NOMO-1 treated with dmso at 0.1 percent for 144 hours (cell line): Measurements from ENCODE around the gene CDK16.

Experiments used
- DNase-seq: peaks from one replicate; lab custom pipeline; 2025; ENCODE audit not compliant: unreplicated experiment; lab: John Stamatoyannopoulos, UW

CDK16 gene

GRCh38 chrX:47226531-47227333 is 8.3 kb downstream of the CDK16 start:
- no peak for DNase-seq

- DNase-seq = no peak
These were observed 8.8 kb downstream of the CDK16 start for GRCh38 chrX:47227334-47227583.

DNA sequence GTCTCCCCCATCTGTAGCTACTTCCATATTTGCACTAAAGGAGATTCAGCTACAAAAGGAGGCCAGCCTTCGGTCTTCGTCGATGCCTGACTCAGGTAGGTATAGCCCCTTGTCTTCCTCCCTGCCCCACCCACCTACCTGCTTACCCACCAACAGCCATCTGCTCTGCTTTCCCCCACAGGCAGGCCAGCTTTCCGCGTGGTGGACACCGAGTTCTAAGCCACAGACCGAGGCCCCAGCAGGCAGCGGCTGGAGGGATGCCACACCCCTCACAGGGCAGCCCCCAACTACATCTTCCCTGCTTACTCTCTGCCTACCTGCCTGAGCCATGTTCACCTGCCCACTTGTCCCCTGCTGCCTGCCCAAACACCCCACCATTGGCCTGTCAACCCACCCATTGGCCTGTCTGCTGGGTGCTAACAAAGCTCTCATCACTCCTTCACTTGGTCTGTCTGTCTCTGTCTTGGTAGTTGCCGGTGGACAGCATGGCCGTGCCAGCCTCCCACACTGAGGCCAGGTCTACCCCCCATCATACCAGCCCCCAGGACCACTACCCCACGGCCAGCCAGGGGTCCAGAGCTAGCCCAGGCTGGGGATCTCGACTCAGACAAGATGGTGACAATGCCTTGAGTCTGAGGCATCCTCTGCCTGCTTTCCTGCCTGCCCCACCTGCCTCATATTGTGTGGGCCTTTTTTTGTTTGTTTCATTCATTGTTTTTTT is 10.2 kb downstream of the CDK16 start:
- DNase-seq = no peak

GRCh38 chrX:47229427-47229826 is 10.9 kb downstream of the CDK16 start:
- DNase-seq = no peak

GRCh38 chrX:47230136-47230868 is 11.8 kb downstream of the CDK16 start:
- no peak for DNase-seq

GRCh38 chrX:47231167-47231566 is 12.7 kb downstream of the CDK16 start:
- no peak for DNase-seq

GRCh38 chrX:47232197-47232802 is 13.8 kb downstream of the CDK16 start:
- no peak for DNase-seq

- no peak for DNase-seq
These were observed 14.4 kb downstream of the CDK16 start, which contains the start of gene USP11 for GRCh38 chrX:47232803-47233332. USP11 (plus strand) TSS chrX:47233009; CDS start chrX:47233044, 35 bp downstream.

GRCh38 chrX:47233333-47234113 is 15.0 kb downstream of the CDK16 start:
- DNase-seq = peak; percentile 96

DNA sequence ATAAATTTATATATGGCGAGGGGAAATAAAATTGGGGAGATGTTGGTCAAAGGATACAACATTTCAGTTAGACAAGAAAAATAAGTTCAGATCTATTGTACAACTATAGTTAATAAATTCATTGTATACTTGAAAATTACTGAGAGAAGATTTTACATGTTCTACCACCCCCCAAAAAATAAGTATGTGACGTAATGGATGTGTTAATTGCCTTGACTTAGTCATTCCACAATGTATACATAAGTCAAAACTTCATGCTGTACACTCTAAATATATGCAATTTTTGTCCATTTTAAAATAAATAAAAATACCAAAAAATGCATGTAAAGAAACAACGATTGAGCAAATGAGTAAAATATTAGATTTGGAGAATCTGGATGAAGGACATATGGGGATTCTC is 16.1 kb downstream of the CDK16 start:
- no peak for DNase-seq

GRCh38 chrX:47235691-47236103 is 17.2 kb downstream of the CDK16 start:
- no peak for DNase-seq

DNA sequence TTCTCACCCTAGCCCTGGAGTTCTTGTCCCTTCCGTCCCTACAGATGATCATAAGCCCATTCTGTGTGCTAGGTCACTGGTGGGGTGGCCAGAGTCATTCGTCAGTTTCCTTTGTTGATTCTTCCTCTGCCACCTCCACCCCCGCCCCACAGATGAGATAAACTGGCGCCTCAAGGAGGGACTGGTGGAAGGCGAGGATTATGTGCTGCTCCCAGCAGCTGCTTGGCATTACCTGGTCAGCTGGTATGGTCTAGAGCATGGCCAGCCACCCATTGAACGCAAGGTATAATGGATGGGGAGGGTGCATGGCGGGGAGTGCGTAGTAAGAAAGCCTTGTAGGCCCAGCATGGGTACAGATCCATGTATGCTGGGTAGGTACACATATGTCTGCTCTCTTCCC is 20.7 kb downstream of the CDK16 start:
- DNase-seq = no peak

GRCh38 chrX:47239898-47240545 is 21.5 kb downstream of the CDK16 start:
- DNase-seq = no peak

GRCh38 chrX:47240619-47241018 is 22.1 kb downstream of the CDK16 start:
- no peak for DNase-seq

GRCh38 chrX:47241201-47242011 is 22.9 kb downstream of the CDK16 start:
- DNase-seq = no peak

DNA sequence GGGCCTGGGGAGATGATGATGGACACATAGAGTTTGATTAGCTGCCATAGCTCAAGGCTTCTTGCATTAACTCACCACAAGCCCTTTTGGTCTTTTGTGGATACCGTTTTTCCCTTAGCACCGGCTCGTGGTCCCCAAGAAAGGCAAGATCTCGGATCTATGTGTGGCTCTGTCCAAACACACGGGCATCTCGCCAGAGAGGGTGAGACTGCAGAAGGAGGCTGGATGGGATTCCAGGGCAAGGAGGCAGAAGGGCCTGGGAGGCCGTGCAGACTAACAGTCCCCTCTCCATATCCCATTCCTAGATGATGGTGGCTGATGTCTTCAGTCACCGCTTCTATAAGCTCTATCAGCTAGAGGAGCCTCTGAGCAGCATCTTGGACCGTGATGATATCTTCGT is 23.8 kb downstream of the CDK16 start:
- no peak for DNase-seq

DNA sequence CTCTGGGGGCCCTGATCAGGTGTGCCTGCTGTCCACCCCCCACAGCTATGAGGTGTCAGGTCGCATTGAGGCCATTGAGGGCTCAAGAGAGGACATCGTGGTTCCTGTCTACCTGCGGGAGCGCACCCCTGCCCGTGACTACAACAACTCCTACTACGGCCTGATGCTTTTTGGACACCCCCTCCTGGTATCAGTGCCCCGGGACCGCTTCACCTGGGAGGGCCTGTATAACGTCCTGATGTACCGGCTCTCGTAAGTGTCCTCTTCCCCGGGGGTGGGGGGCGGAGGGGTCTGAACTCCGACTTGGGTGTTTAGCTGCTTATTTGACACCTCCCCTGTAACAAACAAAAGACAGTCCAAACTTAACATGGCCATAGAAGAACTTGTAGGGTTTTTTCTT is 24.9 kb downstream of the CDK16 start:
- no peak for DNase-seq

GRCh38 chrX:47244676-47245075 is 26.2 kb downstream of the CDK16 start:
- no peak for DNase-seq

DNA sequence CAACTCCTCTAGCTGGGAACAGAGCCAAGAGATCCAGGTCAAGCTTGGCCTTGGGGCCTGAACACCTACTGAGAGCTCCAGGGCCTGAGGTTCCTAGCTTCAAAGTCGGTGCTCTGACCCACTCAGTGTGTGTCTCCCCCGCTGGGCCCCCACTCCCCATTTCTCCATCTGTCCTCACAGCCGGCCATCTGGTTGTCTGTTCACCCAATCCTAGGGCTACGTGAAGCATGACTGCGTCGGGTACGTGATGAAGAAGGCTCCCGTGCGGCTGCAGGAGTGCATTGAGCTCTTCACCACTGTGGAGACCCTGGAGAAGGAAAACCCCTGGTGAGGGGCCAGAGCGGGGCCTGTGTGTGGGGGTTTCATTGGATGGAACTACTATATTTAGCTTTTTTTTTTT is 26.7 kb downstream of the CDK16 start:
- DNase-seq = no peak
